Smooth muscle cell (in vitro differentiated cells): Measurements from ENCODE around the gene ELF4. TPM values are rescaled to one million over a fixed set of nuclear protein-coding genes. Genes with fewer than 3 reads are reported as not detected.

ENCODE experiments used
- DNase-seq: peaks from one replicate; lab custom pipeline; 2025; ENCODE audit not compliant: unreplicated experiment; lab: John Stamatoyannopoulos, UW
- H2AFZ ChIP-seq: fragments of 200-600 bp; sonication (generic); 2 replicates; pipeline ENCODE4 v1.6.0; 2016; ENCODE audit warnings: antibody characterized with exemption, low read depth, mild to moderate bottlenecking
- H3F3A ChIP-seq: fragments of 200-600 bp; sonication (generic); 2 replicates; pipeline ENCODE4 v1.6.0; 2017; ENCODE audit warnings: antibody characterized with exemption, low read depth
- H3K27ac ChIP-seq: fragments of 200-600 bp; sonication (generic); 2 replicates; pipeline ENCODE4 v1.5.1; 2016; ENCODE audit warnings: low read depth, mild to moderate bottlenecking
- H3K27me3 ChIP-seq: fragments of 200-600 bp; sonication (generic); 2 replicates; pipeline ENCODE4 v1.6.1; 2016; ENCODE audit warnings: low read depth, mild to moderate bottlenecking
- H3K36me3 ChIP-seq: fragments of 200-600 bp; sonication (generic); 2 replicates; pipeline ENCODE4 v1.5.1; 2016; ENCODE audit warnings: low read depth
- H3K4me1 ChIP-seq: fragments of 200-600 bp; sonication (generic); 2 replicates; pipeline ENCODE4 v1.5.1; 2016; ENCODE audit warnings: low read depth
- H3K4me2 ChIP-seq: fragments of 200-600 bp; sonication (generic); 2 replicates; pipeline ENCODE4 v1.6.0; 2016; ENCODE audit warnings: mild to moderate bottlenecking
- H3K4me3 ChIP-seq: fragments of 200-600 bp; sonication (generic); 2 replicates; pipeline ENCODE4 v1.5.1; 2016; ENCODE audit warnings: mild to moderate bottlenecking
- H3K79me2 ChIP-seq: fragments of 200-600 bp; sonication (generic); 2 replicates; pipeline ENCODE4 v1.6.0; 2016; ENCODE audit warnings: low read depth, mild to moderate bottlenecking
- H3K9ac ChIP-seq: fragments of 200-600 bp; sonication (generic); 2 replicates; pipeline ENCODE4 v1.6.0; 2016; ENCODE audit warnings: low read depth
- H3K9me3 ChIP-seq: fragments of 200-600 bp; sonication (generic); replicated peaks from 2 replicates; pipeline ENCODE4 v1.5.1; 2016; ENCODE audit warnings: low read depth
- H4K20me1 ChIP-seq: fragments of 200-600 bp; sonication (generic); 2 replicates; pipeline ENCODE4 v1.6.0; 2016; ENCODE audit warnings: low read depth
- WGBS: methylation state at CpG from one replicate; pipeline ENCODE4 v1.1.7; 2016; ENCODE audit warnings: low lambda C conversion rate; 5-methylcytosine and 5-hydroxymethylcytosine counted together
- polyA plus RNA-seq: library from polyadenylated mRNA; unstranded; fragments of >200 nt; fragmentation: Nextera tagmentation; extraction: Ambion mirVana; gene quantifications from 2 replicates; pipeline ENCODE4 v1.2.1, GENCODE V29; 2016
- total RNA-seq: library from RNA; depleted of rRNA; stranded (reverse); fragments of >200 nt; gene quantifications from 2 replicates; pipeline ENCODE4 v1.2.3, GENCODE V29; 2014
- TF ChIP-seq, protein P1 (sequence below): fragments of 200-600 bp; sonication (generic); IDR thresholded peaks from 2 replicates; pipeline ENCODE4 v1.5.1; 2017; ENCODE audit warnings: borderline replicate concordance, mild to moderate bottlenecking, antibody characterized with exemption; ENCODE audit not compliant: insufficient read depth, poor library complexity, severe bottlenecking

Gene ELF4
- total and polyA plus RNA-seq, 2 experiments from 2014 or later: 12.0 to 12.6 TPM

DNA sequence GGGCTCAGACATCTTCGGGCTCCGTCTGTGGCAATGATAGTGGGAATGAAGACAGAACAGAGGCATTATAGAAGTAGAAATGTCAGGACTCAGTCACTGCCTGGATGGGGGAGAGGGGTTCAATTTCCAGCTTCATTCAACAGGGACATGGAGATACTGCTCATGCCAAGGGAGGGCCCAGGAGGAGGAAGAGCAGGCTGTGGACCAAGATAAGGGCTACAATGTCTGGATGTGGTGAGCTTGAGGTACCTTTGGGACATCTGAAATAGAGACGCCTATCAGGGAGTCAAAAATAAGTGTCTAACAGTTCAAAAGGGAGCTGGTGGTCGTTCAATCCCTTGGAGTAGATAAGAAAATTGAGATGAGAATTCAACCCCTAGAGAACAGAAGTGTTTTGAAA, 34.5 kb downstream of the ELF4 start:
- H3K9me3 ChIP-seq: no peaks in the 10 kb centered on the region
- H3K9ac ChIP-seq: no peak overlapping the region
- 82% methylated on average over 4 of the region's 4 CpGs for WGBS
- TF ChIP-seq, protein P1, sequence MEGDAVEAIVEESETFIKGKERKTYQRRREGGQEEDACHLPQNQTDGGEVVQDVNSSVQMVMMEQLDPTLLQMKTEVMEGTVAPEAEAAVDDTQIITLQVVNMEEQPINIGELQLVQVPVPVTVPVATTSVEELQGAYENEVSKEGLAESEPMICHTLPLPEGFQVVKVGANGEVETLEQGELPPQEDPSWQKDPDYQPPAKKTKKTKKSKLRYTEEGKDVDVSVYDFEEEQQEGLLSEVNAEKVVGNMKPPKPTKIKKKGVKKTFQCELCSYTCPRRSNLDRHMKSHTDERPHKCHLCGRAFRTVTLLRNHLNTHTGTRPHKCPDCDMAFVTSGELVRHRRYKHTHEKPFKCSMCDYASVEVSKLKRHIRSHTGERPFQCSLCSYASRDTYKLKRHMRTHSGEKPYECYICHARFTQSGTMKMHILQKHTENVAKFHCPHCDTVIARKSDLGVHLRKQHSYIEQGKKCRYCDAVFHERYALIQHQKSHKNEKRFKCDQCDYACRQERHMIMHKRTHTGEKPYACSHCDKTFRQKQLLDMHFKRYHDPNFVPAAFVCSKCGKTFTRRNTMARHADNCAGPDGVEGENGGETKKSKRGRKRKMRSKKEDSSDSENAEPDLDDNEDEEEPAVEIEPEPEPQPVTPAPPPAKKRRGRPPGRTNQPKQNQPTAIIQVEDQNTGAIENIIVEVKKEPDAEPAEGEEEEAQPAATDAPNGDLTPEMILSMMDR: no peak
- H3K4me3 ChIP-seq: no peak overlapping the region
- no peak overlapping the region for H2AFZ ChIP-seq
- H3K27me3 ChIP-seq: no peaks in the 10 kb centered on the region
- H3K79me2 ChIP-seq: no peaks in the 10 kb centered on the region
- DNase-seq: no peak
- no peak overlapping the region for H3K4me2 ChIP-seq
- H3K4me1 ChIP-seq: no peaks in the 10 kb centered on the region
- no peak overlapping the region for H3K27ac ChIP-seq
- H3F3A ChIP-seq: no peaks in the 10 kb centered on the region
- no peaks in the 10 kb centered on the region for H4K20me1 ChIP-seq
- H3K36me3 ChIP-seq: no peaks in the 10 kb centered on the region

DNA sequence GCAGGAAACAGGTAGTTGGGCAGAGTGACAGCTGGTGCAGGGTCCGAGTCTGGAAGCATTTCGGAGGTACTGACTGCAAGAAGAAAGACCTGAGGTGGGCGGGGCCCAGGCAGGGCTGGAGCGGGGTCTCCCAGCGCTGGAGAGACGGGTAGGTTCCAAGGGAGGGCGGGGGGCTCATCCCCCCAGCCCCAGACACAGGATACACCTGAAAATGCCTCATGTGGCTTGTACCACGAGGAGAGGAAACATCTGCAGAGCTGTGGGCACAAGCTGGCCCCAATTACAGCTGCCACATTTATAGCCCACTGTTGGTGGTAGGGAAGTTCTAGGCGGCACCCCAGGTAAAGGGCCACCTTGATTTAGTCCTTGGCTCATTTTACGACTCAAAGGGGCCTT, 38.0 kb downstream of the ELF4 start:
- DNase-seq: no peak
- Histone ChIP-seq H3K9me3 (no peaks in the 10 kb centered on the region), H3F3A (no peaks in the 10 kb centered on the region), H3K36me3 (no peaks in the 10 kb centered on the region), H2AFZ (no peak overlapping the region), H3K27ac (no peak overlapping the region), H3K79me2 (no peaks in the 10 kb centered on the region), H3K4me3 (no peak overlapping the region), H3K4me1 (no peaks in the 10 kb centered on the region), H3K4me2 (no peak overlapping the region), H4K20me1 (no peaks in the 10 kb centered on the region), H3K9ac (no peak overlapping the region), H3K27me3 (no peaks in the 10 kb centered on the region)
- WGBS: 86% methylated on average over 9 of the region's 10 CpGs
- TF ChIP-seq, protein P1: no peak

DNA sequence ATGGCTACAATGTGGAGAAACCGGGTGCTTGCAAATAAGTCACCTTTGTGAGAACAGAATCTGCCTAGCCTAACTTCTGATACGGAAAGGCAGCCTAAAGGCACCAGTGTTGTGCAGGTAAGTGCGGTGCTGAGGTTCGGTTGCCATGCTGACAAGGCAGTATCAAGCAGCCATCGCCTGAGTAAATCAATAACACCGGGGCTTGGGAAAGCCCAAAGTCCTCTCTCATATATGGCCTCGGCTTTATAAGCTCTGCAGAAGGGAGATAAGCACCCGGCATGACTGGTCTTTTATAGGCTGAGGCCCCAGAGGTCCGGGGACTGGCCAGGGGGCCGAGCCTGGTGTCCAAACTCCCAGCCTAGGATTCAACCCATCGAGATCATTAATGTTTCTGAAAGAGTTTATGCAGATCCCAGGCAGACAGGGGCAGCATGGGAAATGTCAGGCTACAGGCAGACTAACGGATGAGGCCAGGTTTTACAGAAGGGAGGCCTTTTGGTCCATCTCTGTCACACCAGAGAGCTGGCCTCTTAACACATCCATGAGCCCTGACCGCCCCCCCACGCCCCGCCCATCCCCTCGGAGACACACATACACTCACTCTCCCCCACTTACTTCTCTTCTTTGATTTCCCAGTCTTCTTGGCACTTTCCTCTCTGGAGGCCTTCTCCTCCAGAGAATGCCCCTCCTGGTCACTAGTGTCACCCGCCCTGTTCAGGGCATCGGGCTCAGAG, 38.5 kb downstream of the ELF4 start:
- H3K79me2 ChIP-seq: no peaks in the 10 kb centered on the region
- H3K27me3 ChIP-seq: no peaks in the 10 kb centered on the region
- no peak overlapping the region for H3K4me3 ChIP-seq
- no peaks in the 10 kb centered on the region for H3K9me3 ChIP-seq
- DNase-seq: no peak
- H4K20me1 ChIP-seq: no peaks in the 10 kb centered on the region
- H3K36me3 ChIP-seq: no peaks in the 10 kb centered on the region
- no peak overlapping the region for H3K27ac ChIP-seq
- TF ChIP-seq, protein P1: no peak
- H3K9ac ChIP-seq: no peak overlapping the region
- H3K4me2 ChIP-seq: no peak overlapping the region
- H2AFZ ChIP-seq: no peak overlapping the region
- WGBS: 71% methylated on average over 18 of the region's 18 CpGs
- H3F3A ChIP-seq: no peaks in the 10 kb centered on the region
- H3K4me1 ChIP-seq: no peaks in the 10 kb centered on the region
